Measurements from ENCODE around the gene ZNF691.

ZNF691 gene

GRCh38 chr1:42821690-42822089 lies 24.7 kb upstream of the ZNF691 start:
- in situ Hi-C loops (cut with MboI; ENCODE audit: low pct_unique_long_range_greater_than_20kb, low sequenced_read_pairs, unreplicated experiment), result no loop called here
- TF ChIP-seq CTCF (IDR thresholded peaks at IDR 0.05; ENCODE audit: extremely low read depth, insufficient read depth, missing control alignments), result no peak
- DNase-seq (ENCODE audit: low spot score), result no peak

GRCh38 chr1:42822800-42823392 lies 23.5 kb upstream of the ZNF691 start:
- TF ChIP-seq CTCF (IDR thresholded peaks at IDR 0.05; ENCODE audit: extremely low read depth, insufficient read depth, missing control alignments), result no peak
- DNase-seq (ENCODE audit: low spot score), result no peak
- in situ Hi-C loops (cut with MboI; ENCODE audit: low pct_unique_long_range_greater_than_20kb, low sequenced_read_pairs, unreplicated experiment), result no loop called here

- no peak for DNase-seq (ENCODE audit: low spot score)
- TF ChIP-seq CTCF (IDR thresholded peaks at IDR 0.05; ENCODE audit: extremely low read depth, insufficient read depth, missing control alignments), result no peak
- in situ Hi-C loops (cut with MboI; ENCODE audit: low pct_unique_long_range_greater_than_20kb, low sequenced_read_pairs, unreplicated experiment), result no loop called here
These were observed 21.9 kb upstream of the ZNF691 start for GRCh38 chr1:42824481-42825035.

- in situ Hi-C loops (cut with MboI; ENCODE audit: low pct_unique_long_range_greater_than_20kb, low sequenced_read_pairs, unreplicated experiment), result no loop called here
- no peak for DNase-seq (ENCODE audit: low spot score)
- no peak for TF ChIP-seq CTCF (IDR thresholded peaks at IDR 0.05; ENCODE audit: extremely low read depth, insufficient read depth, missing control alignments)
These were observed 21.2 kb upstream of the ZNF691 start for GRCh38 chr1:42825036-42825851.

GRCh38 chr1:42830631-42831030 lies 15.8 kb upstream of the ZNF691 start:
- TF ChIP-seq CTCF (IDR thresholded peaks at IDR 0.05; ENCODE audit: extremely low read depth, insufficient read depth, missing control alignments), result no peak
- in situ Hi-C loops (cut with MboI; ENCODE audit: low pct_unique_long_range_greater_than_20kb, low sequenced_read_pairs, unreplicated experiment), result no loop called here
- DNase-seq (ENCODE audit: low spot score), result no peak

- no peak for TF ChIP-seq CTCF (IDR thresholded peaks at IDR 0.05; ENCODE audit: extremely low read depth, insufficient read depth, missing control alignments)
- in situ Hi-C loops (cut with MboI; ENCODE audit: low pct_unique_long_range_greater_than_20kb, low sequenced_read_pairs, unreplicated experiment), result no loop called here
- no peak for DNase-seq (ENCODE audit: low spot score)
These were observed 15.1 kb upstream of the ZNF691 start for GRCh38 chr1:42831273-42831672.
